ENCODE measurements around the gene STARD10.

Gene STARD10

DNA sequence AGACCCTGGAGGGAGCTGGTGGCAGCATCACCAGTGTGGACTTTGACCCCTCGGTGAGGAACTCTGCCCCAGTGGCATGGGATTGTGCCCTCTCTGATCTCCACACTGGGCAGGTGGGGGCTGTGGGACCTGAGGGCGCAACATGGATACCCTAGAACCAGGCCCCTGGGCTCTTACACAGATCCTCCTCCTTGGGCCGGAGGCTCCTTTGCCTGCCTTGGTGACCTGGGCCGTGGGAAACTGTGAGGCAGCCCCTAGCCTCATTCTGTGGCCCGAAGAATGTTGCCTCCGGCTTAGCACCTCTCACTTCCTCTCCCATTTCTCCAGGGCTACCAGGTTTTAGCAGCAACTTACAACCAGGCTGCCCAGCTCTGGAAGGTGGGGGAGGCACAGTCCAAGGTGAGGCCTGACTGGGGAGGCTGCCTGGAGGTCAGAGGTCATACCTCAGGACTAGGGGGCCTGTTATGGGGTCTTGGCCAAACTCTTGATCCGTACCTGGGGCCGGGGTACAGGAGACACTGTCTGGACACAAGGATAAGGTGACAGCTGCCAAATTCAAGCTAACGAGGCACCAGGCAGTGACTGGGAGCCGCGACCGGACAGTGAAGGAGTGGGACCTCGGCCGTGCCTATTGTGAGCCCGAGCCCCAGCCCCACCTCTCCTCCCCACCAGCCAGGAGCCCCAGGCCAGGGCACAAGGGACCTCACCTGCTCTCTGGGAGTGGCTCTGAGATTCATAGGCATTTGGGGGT, 32.5 kb upstream of the STARD10 start:
- H3K36me3 ChIP-seq (ENCODE audit: insufficient read depth, low read length): peaks cover 20% of the 10 kb centered on the region
- no peaks in the 10 kb centered on the region for H4K20me1 ChIP-seq (ENCODE audit: insufficient read depth, low read length)
- H3K9ac ChIP-seq (ENCODE audit: low read length): no peak overlapping the region

DNA sequence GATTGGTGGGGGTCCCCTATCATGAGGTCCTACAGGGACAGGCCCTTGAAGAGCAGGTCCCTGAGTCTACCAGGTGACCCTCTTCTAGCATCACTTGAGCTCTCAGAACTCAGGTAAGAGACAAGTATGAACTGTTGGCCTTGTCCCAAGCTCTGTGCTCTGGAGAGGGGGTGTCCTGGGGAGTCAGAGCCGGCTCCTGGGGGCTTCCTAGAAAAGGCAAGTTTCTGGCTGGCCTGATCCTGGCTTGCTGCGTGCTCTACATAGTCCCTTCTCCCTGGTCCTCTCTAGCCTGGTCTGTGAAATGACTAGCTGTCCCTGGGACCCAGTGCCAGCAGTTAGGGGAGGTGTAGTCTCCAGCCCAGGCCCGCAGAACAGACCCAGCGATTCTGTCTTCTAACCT, 31.8 kb upstream of the STARD10 start:
- TF ChIP-seq, protein P1, sequence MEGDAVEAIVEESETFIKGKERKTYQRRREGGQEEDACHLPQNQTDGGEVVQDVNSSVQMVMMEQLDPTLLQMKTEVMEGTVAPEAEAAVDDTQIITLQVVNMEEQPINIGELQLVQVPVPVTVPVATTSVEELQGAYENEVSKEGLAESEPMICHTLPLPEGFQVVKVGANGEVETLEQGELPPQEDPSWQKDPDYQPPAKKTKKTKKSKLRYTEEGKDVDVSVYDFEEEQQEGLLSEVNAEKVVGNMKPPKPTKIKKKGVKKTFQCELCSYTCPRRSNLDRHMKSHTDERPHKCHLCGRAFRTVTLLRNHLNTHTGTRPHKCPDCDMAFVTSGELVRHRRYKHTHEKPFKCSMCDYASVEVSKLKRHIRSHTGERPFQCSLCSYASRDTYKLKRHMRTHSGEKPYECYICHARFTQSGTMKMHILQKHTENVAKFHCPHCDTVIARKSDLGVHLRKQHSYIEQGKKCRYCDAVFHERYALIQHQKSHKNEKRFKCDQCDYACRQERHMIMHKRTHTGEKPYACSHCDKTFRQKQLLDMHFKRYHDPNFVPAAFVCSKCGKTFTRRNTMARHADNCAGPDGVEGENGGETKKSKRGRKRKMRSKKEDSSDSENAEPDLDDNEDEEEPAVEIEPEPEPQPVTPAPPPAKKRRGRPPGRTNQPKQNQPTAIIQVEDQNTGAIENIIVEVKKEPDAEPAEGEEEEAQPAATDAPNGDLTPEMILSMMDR (IDR thresholded peaks at IDR 0.05; ENCODE audit: low read length): no peak
- TF ChIP-seq EZH2 (IDR thresholded peaks at IDR 0.05; ENCODE audit: borderline replicate concordance, low read length): no peak
- H3K27me3 ChIP-seq (ENCODE audit: insufficient read depth, low read length): no peaks in the 10 kb centered on the region
- no peak overlapping the region for H3K4me3 ChIP-seq (ENCODE audit: low read depth, low read length, poor library complexity, severe bottlenecking)
- peaks cover 21% of the 10 kb centered on the region for H3K36me3 ChIP-seq (ENCODE audit: insufficient read depth, low read length)
- no peak overlapping the region for H3K9ac ChIP-seq (ENCODE audit: low read length)
- no peaks in the 10 kb centered on the region for H3K79me2 ChIP-seq (ENCODE audit: insufficient read depth, low read length)
- H3K27ac ChIP-seq (ENCODE audit: low read depth, low read length, poor library complexity, severe bottlenecking): no peak overlapping the region
- no peaks in the 10 kb centered on the region for H3F3A ChIP-seq (ENCODE audit: insufficient read depth, low read length)
- H3K9me2 ChIP-seq (ENCODE audit: low read depth, low read length): no peaks in the 10 kb centered on the region
- H3K9me3 ChIP-seq (ENCODE audit: low read length): no peaks in the 10 kb centered on the region
- H3K4me1 ChIP-seq (ENCODE audit: insufficient read depth, low read length, severe bottlenecking): peaks cover 28% of the 10 kb centered on the region
- H4K20me1 ChIP-seq (ENCODE audit: insufficient read depth, low read length): no peaks in the 10 kb centered on the region
- H3K4me2 ChIP-seq (ENCODE audit: low read length): no peak overlapping the region
- H2AFZ ChIP-seq (ENCODE audit: low read length): no peak overlapping the region

More for the DNA sequence above, 32.5 kb upstream of the STARD10 start:
- no peaks in the 10 kb centered on the region for H3K27me3 ChIP-seq (ENCODE audit: insufficient read depth, low read length)
- no peak overlapping the region for H3K4me3 ChIP-seq (ENCODE audit: low read depth, low read length, poor library complexity, severe bottlenecking)
- no peak overlapping the region for H3K27ac ChIP-seq (ENCODE audit: low read depth, low read length, poor library complexity, severe bottlenecking)
- H2AFZ ChIP-seq (ENCODE audit: low read length): no peak overlapping the region
- no peaks in the 10 kb centered on the region for H3K9me2 ChIP-seq (ENCODE audit: low read depth, low read length)
- no peaks in the 10 kb centered on the region for H3K9me3 ChIP-seq (ENCODE audit: low read length)
- no peak overlapping the region for H3K4me2 ChIP-seq (ENCODE audit: low read length)
- H3K4me1 ChIP-seq (ENCODE audit: insufficient read depth, low read length, severe bottlenecking): peaks cover 21% of the 10 kb centered on the region
- no peaks in the 10 kb centered on the region for H3F3A ChIP-seq (ENCODE audit: insufficient read depth, low read length)
- H3K79me2 ChIP-seq (ENCODE audit: insufficient read depth, low read length): no peaks in the 10 kb centered on the region
- TF ChIP-seq EZH2 (IDR thresholded peaks at IDR 0.05; ENCODE audit: borderline replicate concordance, low read length): no peak
- TF ChIP-seq, protein P1 (IDR thresholded peaks at IDR 0.05; ENCODE audit: low read length): no peak

DNA sequence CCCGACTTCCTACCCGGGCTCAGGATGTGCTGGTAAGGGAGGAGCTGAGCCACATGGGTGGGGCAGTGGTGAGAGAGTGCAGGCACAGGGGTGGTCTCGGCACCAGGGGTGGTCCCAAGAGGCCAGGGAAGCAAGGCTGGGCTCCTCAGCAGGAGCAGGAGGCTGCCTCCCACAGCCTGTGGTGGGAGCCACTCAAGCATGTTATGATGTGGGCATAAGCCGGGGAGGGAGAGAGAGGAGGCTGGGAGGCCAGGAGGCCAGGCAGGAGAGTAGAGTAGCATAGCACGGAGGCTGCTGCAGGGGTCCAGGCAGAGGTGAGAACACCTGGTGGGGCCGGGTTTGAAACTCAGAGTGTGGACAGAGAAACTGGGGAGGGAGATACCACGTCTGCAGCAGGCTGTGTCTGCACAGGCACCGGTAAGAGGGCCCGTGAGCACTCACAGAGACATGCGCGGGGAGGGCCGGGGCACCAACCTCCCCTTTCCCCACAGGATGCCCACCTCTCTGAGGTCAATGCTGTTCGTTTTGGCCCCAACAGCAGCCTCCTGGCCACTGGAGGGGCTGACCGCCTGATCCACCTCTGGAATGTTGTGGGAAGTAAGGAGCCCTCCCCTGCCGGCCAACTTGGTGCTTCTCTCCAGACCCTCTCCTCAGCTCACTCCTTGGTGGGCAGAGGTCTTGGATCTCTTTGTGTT, 31.1 kb upstream of the STARD10 start:
- no peak overlapping the region for H3K4me3 ChIP-seq (ENCODE audit: low read depth, low read length, poor library complexity, severe bottlenecking)
- H3F3A ChIP-seq (ENCODE audit: insufficient read depth, low read length): no peaks in the 10 kb centered on the region
- H3K27ac ChIP-seq (ENCODE audit: low read depth, low read length, poor library complexity, severe bottlenecking): no peak overlapping the region
- no peak overlapping the region for H3K9ac ChIP-seq (ENCODE audit: low read length)
- H3K79me2 ChIP-seq (ENCODE audit: insufficient read depth, low read length): no peaks in the 10 kb centered on the region
- TF ChIP-seq, protein P1 (IDR thresholded peaks at IDR 0.05; ENCODE audit: low read length): no peak
- TF ChIP-seq EZH2 (IDR thresholded peaks at IDR 0.05; ENCODE audit: borderline replicate concordance, low read length): no peak
- H3K27me3 ChIP-seq (ENCODE audit: insufficient read depth, low read length): no peaks in the 10 kb centered on the region
- no peaks in the 10 kb centered on the region for H3K9me3 ChIP-seq (ENCODE audit: low read length)
- H3K36me3 ChIP-seq (ENCODE audit: insufficient read depth, low read length): peaks cover 26% of the 10 kb centered on the region
- no peak overlapping the region for H3K4me2 ChIP-seq (ENCODE audit: low read length)
- H3K9me2 ChIP-seq (ENCODE audit: low read depth, low read length): no peaks in the 10 kb centered on the region
- no peaks in the 10 kb centered on the region for H4K20me1 ChIP-seq (ENCODE audit: insufficient read depth, low read length)
- H3K4me1 ChIP-seq (ENCODE audit: insufficient read depth, low read length, severe bottlenecking): peaks cover 31% of the 10 kb centered on the region
- no peak overlapping the region for H2AFZ ChIP-seq (ENCODE audit: low read length)
